Muscle layer of duodenum (tissue), 2 donors: ENCODE results near the gene DIAPH2.

Experiments used
- H3K27ac ChIP-seq: one replicate; pipeline ENCODE4 v1.7.0; 2013; ENCODE audit warnings: mild to moderate bottlenecking, low read length
- H3K27me3 ChIP-seq: one replicate; pipeline ENCODE4 v1.7.0; 2013; ENCODE audit warnings: low read depth, mild to moderate bottlenecking, control low read depth, low read length
- H3K36me3 ChIP-seq, 2 donors: one replicate each; pipeline ENCODE4 v1.7.0; 2013; ENCODE audit warnings: low read length in 2 of 2, control low read depth in 1 of 2, mild to moderate bottlenecking in 1 of 2; ENCODE audit not compliant: insufficient read depth in 2 of 2, control insufficient read depth in 1 of 2
- H3K4me1 ChIP-seq, 2 donors: one replicate each; pipeline ENCODE4 v1.7.0; 2013; ENCODE audit warnings: low read length in 2 of 2, mild to moderate bottlenecking in 2 of 2, control low read depth in 1 of 2, moderate library complexity in 1 of 2; ENCODE audit not compliant: insufficient read depth in 2 of 2, control insufficient read depth in 1 of 2
- H3K4me3 ChIP-seq, 2 donors: one replicate each; pipeline ENCODE4 v1.7.0; 2013; ENCODE audit warnings: low read length in 2 of 2, low read depth in 1 of 2, mild to moderate bottlenecking in 1 of 2
- H3K9me3 ChIP-seq, 2 donors: one replicate each; pipeline ENCODE4 v1.7.0; 2013; ENCODE audit warnings: low read length in 2 of 2, control low read depth in 1 of 2, mild to moderate bottlenecking in 1 of 2; ENCODE audit not compliant: control insufficient read depth in 1 of 2
- donor health status: healthy.

Gene DIAPH2

DNA sequence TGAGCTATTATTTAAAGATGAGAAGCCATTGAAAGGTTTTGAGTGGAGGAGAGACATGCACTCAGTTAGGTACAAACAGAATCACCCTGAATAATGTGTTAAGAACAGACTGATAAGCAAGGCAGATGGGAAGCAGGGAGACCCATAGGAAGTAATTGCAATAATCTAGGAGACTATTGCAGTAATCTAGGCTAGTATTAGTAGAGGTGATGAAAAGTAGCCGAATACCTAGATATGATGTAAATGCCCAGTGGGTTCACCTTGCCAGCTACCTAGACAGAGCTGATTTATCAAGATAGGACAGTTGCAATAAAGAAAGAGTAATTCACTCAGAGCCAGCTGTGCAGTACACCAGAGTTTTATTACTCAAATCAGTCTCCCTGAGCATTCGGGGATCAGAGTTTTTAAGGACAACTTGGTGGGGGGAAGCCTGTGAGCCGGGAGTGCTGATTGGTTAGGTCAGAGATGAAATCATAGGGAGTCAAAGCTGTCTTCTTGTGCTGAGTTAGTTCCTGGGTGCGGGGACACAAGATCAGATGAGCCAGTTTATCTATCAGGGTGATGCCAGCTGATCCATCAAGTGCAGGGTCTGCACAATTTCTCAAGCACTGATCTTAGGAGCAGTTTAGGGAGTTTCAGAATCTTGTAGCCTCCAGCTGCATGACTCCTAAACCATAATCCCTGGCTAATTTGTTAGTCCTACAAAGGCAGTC, 626.6 kb downstream of the DIAPH2 start:
- Histone ChIP-seq H3K27me3 (no peaks in the 10 kb centered on the region), H3K27ac (no peak overlapping the region), H3K4me1 (no peaks in the 10 kb centered on the region), H3K9me3 (no peaks in the 10 kb centered on the region), H3K4me3 (no peak overlapping the region), H3K36me3 (no peaks in the 10 kb centered on the region)

- Histone ChIP-seq H3K27me3 (no peaks in the 10 kb centered on the region), H3K4me1 (no peaks in the 10 kb centered on the region), H3K4me3 (no peak overlapping the region), H3K9me3 (no peaks in the 10 kb centered on the region), H3K36me3 (no peaks in the 10 kb centered on the region), H3K27ac (no peak overlapping the region)
Measured at GRCh38 chrX:97314345-97314744, 629.7 kb downstream of the DIAPH2 start.

GRCh38 chrX:97315939-97316338, 631.3 kb downstream of the DIAPH2 start:
- no peak overlapping the region for H3K27ac ChIP-seq
- H3K36me3 ChIP-seq = no peaks in the 10 kb centered on the region
- no peak overlapping the region for H3K4me3 ChIP-seq
- no peaks in the 10 kb centered on the region for H3K9me3 ChIP-seq
- no peaks in the 10 kb centered on the region for H3K4me1 ChIP-seq
- no peaks in the 10 kb centered on the region for H3K27me3 ChIP-seq

- Histone ChIP-seq H3K36me3 (no peaks in the 10 kb centered on the region), H3K27me3 (no peaks in the 10 kb centered on the region), H3K4me3 (no peak overlapping the region)
Measured at GRCh38 chrX:97320305-97320704, 635.7 kb downstream of the DIAPH2 start.

GRCh38 chrX:97322401-97322800, 637.8 kb downstream of the DIAPH2 start:
- Histone ChIP-seq H3K27me3 (no peaks in the 10 kb centered on the region), H3K4me3 (no peak overlapping the region), H3K9me3 (no peaks in the 10 kb centered on the region), H3K4me1 (no peaks in the 10 kb centered on the region), H3K27ac (no peak overlapping the region), H3K36me3 (no peaks in the 10 kb centered on the region)

More at GRCh38 chrX:97320305-97320704, 635.7 kb downstream of the DIAPH2 start:
- Histone ChIP-seq H3K9me3 (no peaks in the 10 kb centered on the region), H3K4me1 (no peaks in the 10 kb centered on the region), H3K27ac (no peak overlapping the region)

DNA sequence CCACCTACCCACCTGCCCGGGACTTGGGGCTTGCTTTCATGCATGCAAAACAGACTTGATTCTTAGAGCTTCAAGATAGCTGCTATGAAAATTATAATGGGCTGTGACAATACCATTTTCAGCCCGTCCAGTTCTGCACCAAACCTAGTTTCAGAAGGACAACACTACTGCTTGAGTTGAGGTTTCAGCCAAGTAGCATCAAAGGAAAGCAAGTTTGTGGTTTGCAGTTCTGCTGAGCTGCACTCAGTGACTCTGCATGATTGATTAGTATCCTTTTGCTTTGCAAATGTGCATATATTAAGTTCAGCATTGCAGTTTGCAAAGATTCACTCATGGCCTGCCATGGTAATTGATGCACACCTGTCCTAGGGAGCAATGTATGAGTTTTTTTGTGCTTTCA, 641.8 kb downstream of the DIAPH2 start:
- H3K27me3 ChIP-seq = no peaks in the 10 kb centered on the region
- no peaks in the 10 kb centered on the region for H3K9me3 ChIP-seq
- no peaks in the 10 kb centered on the region for H3K4me1 ChIP-seq
- H3K4me3 ChIP-seq = no peak overlapping the region
- H3K36me3 ChIP-seq = no peaks in the 10 kb centered on the region
- H3K27ac ChIP-seq = no peak overlapping the region

GRCh38 chrX:97328853-97329390, 644.3 kb downstream of the DIAPH2 start:
- H3K27me3 ChIP-seq = no peaks in the 10 kb centered on the region
- H3K27ac ChIP-seq = no peak overlapping the region
- H3K4me3 ChIP-seq = no peak overlapping the region
- H3K36me3 ChIP-seq = no peaks in the 10 kb centered on the region
- no peaks in the 10 kb centered on the region for H3K9me3 ChIP-seq
- no peaks in the 10 kb centered on the region for H3K4me1 ChIP-seq

DNA sequence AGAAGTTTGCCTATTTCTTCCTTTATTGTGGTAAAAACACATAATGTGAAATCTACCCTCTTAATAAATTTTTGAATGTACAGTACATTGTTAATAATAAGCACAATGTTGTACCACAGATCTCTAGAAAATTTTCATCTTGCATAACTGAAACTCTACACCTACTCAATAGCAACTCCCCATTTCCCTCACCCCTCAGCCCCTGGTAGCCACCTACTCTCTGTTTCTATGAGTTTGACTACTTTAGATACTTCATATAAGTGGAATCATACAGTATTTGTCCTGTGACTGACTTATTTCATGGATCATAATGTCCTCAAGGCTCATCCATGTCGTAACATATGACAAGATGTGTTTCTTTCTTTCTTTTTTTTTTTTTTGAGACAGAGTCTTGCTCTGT, 645.5 kb downstream of the DIAPH2 start:
- H3K36me3 ChIP-seq = no peaks in the 10 kb centered on the region
- H3K4me3 ChIP-seq = no peak overlapping the region
- H3K27me3 ChIP-seq = no peaks in the 10 kb centered on the region
- H3K4me1 ChIP-seq = no peaks in the 10 kb centered on the region
- no peaks in the 10 kb centered on the region for H3K9me3 ChIP-seq
- no peak overlapping the region for H3K27ac ChIP-seq

DNA sequence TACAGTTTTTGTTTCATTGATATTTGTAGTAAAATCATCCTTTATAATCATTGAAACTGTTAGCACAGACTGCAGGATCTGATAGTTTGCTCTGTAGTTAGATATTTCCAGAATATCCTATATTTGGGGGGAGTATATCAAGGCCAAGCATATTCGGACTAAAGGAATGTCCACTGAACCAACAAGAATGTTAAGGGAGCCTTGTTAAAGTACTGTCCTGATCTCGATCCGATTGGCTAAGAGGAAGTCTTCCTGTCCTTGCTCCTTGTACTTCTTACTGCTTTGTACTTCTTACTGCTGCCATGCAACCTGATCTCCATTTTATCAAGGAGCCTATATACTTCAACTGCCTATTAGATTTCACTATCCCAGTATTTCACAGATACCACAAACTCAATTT, 648.3 kb downstream of the DIAPH2 start:
- H3K9me3 ChIP-seq = no peaks in the 10 kb centered on the region
- no peaks in the 10 kb centered on the region for H3K27me3 ChIP-seq
- no peak overlapping the region for H3K27ac ChIP-seq
- H3K4me1 ChIP-seq = no peaks in the 10 kb centered on the region
- H3K36me3 ChIP-seq = no peaks in the 10 kb centered on the region
- no peak overlapping the region for H3K4me3 ChIP-seq

- Histone ChIP-seq H3K36me3 (no peaks in the 10 kb centered on the region), H3K9me3 (no peaks in the 10 kb centered on the region), H3K27me3 (no peaks in the 10 kb centered on the region), H3K4me3 (no peak overlapping the region), H3K4me1 (no peaks in the 10 kb centered on the region), H3K27ac (no peak overlapping the region)
Measured at GRCh38 chrX:97334850-97335249, 650.2 kb downstream of the DIAPH2 start.

GRCh38 chrX:97344724-97345123, 660.1 kb downstream of the DIAPH2 start:
- no peaks in the 10 kb centered on the region for H3K27me3 ChIP-seq
- H3K27ac ChIP-seq = no peak overlapping the region
- H3K4me3 ChIP-seq = no peak overlapping the region
- H3K36me3 ChIP-seq = no peaks in the 10 kb centered on the region
- H3K9me3 ChIP-seq = no peaks in the 10 kb centered on the region
- no peaks in the 10 kb centered on the region for H3K4me1 ChIP-seq

DNA sequence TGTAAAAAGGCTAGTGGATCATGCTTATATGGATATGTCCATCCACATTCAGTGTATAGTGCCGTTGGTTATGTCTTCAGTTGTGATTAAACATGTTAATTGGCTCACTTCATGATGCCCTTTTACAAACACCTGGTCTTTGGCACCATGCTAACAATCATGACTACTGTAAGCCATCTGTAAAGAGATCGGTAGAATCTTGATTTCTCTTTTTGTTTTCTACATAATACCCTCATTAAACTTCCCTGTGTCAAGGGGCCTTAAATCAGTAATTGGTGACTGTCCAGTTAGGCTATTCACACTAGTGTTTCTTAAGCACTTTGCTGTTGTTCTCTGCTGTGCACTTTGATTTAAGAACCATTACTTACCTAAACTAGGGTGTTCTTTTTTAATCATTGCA, 674.3 kb downstream of the DIAPH2 start:
- Histone ChIP-seq H3K36me3 (no peaks in the 10 kb centered on the region), H3K4me3 (no peak overlapping the region), H3K27ac (no peak overlapping the region), H3K9me3 (no peaks in the 10 kb centered on the region), H3K27me3 (no peaks in the 10 kb centered on the region), H3K4me1 (no peaks in the 10 kb centered on the region)
